ENCODE measurements around the gene PIH1D2. TPM values are rescaled to one million over a fixed set of nuclear protein-coding genes. Genes with fewer than 3 reads are reported as not detected.

The PIH1D2 gene
- total and polyA plus RNA-seq, 9 of the 15 experiments (the other 6 are each of a cell fraction or from before 2014, with no cell fraction given), result 1.5 to 5.4 (median 3.0) TPM

DNA sequence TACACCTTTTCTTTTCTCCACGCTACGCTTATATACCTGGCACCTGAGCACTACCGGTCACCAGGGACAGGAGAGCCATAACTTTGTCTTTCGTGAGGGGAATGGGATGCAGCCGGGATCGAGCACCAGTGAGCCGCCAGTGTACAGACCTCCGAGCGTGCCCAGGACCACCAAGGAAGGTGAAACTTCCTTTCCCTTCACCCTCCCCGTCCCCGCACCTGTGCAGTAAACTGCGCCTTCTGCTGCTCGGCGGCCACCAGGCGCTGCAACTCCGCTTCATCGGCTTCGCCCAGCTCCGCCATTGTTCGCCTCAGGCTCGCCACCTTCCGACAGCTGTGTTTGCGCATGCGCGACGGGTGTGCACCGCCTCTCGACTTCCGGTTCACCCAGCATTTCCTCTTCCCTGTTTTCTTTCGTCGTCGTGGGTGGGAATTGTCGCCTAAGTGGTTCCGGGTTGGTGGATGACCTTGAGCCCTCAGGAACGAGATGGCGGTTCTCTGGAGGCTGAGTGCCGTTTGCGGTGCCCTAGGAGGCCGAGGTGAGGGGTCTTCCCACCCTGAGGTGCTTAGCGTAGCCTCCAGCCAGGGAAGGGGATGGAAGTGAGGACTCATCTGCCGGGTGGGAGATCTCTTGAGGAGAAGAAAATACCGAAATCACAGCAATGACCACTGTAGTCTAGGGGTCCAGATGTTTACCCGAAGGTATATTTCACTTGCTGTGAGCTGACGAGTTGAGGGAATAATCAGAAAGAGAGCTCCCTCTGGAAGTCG lies 12.8 kb upstream of the PIH1D2 start, which contains the start of the genes SDHD and TIMM8B (continued):
- TF ChIP-seq ZFP91 (CRISPR knock-in tag; IDR thresholded peaks at IDR 0.05) (no peak; the same call in 1 of the 2 replicates), BHLHE40 (IDR thresholded peaks at IDR 0.05; ENCODE audit: low read length) (no peak), HDAC3 (IDR thresholded peaks at IDR 0.05; ENCODE audit: borderline replicate concordance, partially characterized antibody) (no peak), OTX1 (CRISPR knock-in tag; IDR thresholded peaks at IDR 0.05) (no peak), EP300 (IDR thresholded peaks at IDR 0.05; ENCODE audit: low read length) (peak; percentile 6; the same call in 1 of the 2 replicates), GTF2E2 (tag; IDR thresholded peaks at IDR 0.05) (peak; percentile 89), PPARD (CRISPR knock-in tag; IDR thresholded peaks at IDR 0.05) (no peak)
- TF ChIP-seq, protein P1, sequence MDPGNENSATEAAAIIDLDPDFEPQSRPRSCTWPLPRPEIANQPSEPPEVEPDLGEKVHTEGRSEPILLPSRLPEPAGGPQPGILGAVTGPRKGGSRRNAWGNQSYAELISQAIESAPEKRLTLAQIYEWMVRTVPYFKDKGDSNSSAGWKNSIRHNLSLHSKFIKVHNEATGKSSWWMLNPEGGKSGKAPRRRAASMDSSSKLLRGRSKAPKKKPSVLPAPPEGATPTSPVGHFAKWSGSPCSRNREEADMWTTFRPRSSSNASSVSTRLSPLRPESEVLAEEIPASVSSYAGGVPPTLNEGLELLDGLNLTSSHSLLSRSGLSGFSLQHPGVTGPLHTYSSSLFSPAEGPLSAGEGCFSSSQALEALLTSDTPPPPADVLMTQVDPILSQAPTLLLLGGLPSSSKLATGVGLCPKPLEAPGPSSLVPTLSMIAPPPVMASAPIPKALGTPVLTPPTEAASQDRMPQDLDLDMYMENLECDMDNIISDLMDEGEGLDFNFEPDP (CRISPR knock-in tag; IDR thresholded peaks at IDR 0.05), result no peak
- TF ChIP-seq, protein P2, sequence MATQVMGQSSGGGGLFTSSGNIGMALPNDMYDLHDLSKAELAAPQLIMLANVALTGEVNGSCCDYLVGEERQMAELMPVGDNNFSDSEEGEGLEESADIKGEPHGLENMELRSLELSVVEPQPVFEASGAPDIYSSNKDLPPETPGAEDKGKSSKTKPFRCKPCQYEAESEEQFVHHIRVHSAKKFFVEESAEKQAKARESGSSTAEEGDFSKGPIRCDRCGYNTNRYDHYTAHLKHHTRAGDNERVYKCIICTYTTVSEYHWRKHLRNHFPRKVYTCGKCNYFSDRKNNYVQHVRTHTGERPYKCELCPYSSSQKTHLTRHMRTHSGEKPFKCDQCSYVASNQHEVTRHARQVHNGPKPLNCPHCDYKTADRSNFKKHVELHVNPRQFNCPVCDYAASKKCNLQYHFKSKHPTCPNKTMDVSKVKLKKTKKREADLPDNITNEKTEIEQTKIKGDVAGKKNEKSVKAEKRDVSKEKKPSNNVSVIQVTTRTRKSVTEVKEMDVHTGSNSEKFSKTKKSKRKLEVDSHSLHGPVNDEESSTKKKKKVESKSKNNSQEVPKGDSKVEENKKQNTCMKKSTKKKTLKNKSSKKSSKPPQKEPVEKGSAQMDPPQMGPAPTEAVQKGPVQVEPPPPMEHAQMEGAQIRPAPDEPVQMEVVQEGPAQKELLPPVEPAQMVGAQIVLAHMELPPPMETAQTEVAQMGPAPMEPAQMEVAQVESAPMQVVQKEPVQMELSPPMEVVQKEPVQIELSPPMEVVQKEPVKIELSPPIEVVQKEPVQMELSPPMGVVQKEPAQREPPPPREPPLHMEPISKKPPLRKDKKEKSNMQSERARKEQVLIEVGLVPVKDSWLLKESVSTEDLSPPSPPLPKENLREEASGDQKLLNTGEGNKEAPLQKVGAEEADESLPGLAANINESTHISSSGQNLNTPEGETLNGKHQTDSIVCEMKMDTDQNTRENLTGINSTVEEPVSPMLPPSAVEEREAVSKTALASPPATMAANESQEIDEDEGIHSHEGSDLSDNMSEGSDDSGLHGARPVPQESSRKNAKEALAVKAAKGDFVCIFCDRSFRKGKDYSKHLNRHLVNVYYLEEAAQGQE (IDR thresholded peaks at IDR 0.05; ENCODE audit: borderline replicate concordance), result no peak
- TF ChIP-seq, protein P2 (CRISPR knock-in tag; IDR thresholded peaks at IDR 0.05; ENCODE audit: low read depth), result no peak; the same call in 1 of the 2 replicates
- TF ChIP-seq, protein P3, sequence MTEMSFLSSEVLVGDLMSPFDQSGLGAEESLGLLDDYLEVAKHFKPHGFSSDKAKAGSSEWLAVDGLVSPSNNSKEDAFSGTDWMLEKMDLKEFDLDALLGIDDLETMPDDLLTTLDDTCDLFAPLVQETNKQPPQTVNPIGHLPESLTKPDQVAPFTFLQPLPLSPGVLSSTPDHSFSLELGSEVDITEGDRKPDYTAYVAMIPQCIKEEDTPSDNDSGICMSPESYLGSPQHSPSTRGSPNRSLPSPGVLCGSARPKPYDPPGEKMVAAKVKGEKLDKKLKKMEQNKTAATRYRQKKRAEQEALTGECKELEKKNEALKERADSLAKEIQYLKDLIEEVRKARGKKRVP (CRISPR knock-in tag; IDR thresholded peaks at IDR 0.05), result no peak
- TF ChIP-seq, protein P4, sequence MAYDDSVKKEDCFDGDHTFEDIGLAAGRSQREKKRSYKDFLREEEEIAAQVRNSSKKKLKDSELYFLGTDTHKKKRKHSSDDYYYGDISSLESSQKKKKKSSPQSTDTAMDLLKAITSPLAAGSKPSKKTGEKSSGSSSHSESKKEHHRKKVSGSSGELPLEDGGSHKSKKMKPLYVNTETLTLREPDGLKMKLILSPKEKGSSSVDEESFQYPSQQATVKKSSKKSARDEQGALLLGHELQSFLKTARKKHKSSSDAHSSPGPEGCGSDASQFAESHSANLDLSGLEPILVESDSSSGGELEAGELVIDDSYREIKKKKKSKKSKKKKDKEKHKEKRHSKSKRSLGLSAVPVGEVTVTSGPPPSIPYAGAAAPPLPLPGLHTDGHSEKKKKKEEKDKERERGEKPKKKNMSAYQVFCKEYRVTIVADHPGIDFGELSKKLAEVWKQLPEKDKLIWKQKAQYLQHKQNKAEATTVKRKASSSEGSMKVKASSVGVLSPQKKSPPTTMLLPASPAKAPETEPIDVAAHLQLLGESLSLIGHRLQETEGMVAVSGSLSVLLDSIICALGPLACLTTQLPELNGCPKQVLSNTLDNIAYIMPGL (CRISPR knock-in tag; IDR thresholded peaks at IDR 0.05), result peak; percentile 76; the same call in 1 of the 2 replicates
